Measurements from ENCODE around the gene NNT.

GRCh38 chr5:43659075-43659474, 56.1 kb downstream of the NNT start:
- TF ChIP-seq CTCF (IDR thresholded peaks at IDR 0.05; ENCODE audit: insufficient read depth, low read length, poor library complexity, severe bottlenecking), result no peak
- no peak for TF ChIP-seq EZH2phosphoT487 (conservative IDR thresholded peaks at IDR 0.05; ENCODE audit: low read length)

All from SU-DHL-6 (cell line).